ENCODE measurements around the gene ARID1B. TPM values are rescaled to one million over a fixed set of nuclear protein-coding genes. Genes with fewer than 3 reads are reported as not detected.

The ARID1B gene
- total and polyA plus RNA-seq, 12 donors, result 11.2 to 63.2 (median 52.2) TPM

GRCh38 chr6:156880913-156881312, 103.7 kb downstream of the ARID1B start:
- intact Hi-C loops (cut with DNase I), result loop anchor here in 3 of 10 donors (10.0 kb wide), 3 partner anchors 54 to 304 kb away; no protein-coding TSS in a partner anchor
- no peak overlapping the region for H3K27ac ChIP-seq
- ATAC-seq (no peak), DNase-seq (no peak)
- no peaks in the 10 kb centered on the region for H3K9me3 ChIP-seq
- H3K4me1 ChIP-seq, result peaks cover 2 to 99% (median 69%) of the 10 kb centered on the region in 9 donors
- H3K4me3 ChIP-seq, result no peak overlapping the region
- TF ChIP-seq CTCF (IDR thresholded peaks at IDR 0.05), result no peak
- WGBS, 2 donors, result 43 to 57% methylated on average over 3 of the region's 3 CpGs
- H3K27me3 ChIP-seq, result no peaks in the 10 kb centered on the region
- H3K36me3 ChIP-seq, result no peaks in the 10 kb centered on the region

- Histone ChIP-seq H3K4me1 (peaks cover 2 to 99% (median 79%) of the 10 kb centered on the region in 9 donors), H3K9me3 (no peaks in the 10 kb centered on the region), H3K27ac (peak overlapping the region in 1 of 10 donors; percentile 28), H3K36me3 (no peaks in the 10 kb centered on the region), H3K4me3 (no peak overlapping the region), H3K27me3 (no peaks in the 10 kb centered on the region)
- ATAC-seq (peak in 2 of 8 donors; percentile 30 to 32), DNase-seq (no peak)
- intact Hi-C loops (cut with DNase I), result loop anchor here in 3 of 10 donors (10.0 kb wide), 3 partner anchors 53 to 303 kb away; no protein-coding TSS in a partner anchor
- TF ChIP-seq CTCF (IDR thresholded peaks at IDR 0.05), result no peak
- 76% methylated on average over 10 of the region's 10 CpGs for WGBS, 2 donors
Measured at GRCh38 chr6:156881687-156882629, 104.8 kb downstream of the ARID1B start.

- intact Hi-C loops (cut with DNase I), result loop anchor here in 3 of 10 donors (10.0 kb wide), 3 partner anchors 51 to 301 kb away; no protein-coding TSS in a partner anchor
- Histone ChIP-seq H3K4me1 (peaks cover 4 to 100% (median 79%) of the 10 kb centered on the region in 9 donors), H3K4me3 (no peak overlapping the region), H3K36me3 (no peaks in the 10 kb centered on the region), H3K9me3 (no peaks in the 10 kb centered on the region), H3K27ac (no peak overlapping the region), H3K27me3 (no peaks in the 10 kb centered on the region)
- ATAC-seq, result peak in 1 of 8 donors; percentile 22
- no peak for TF ChIP-seq CTCF (IDR thresholded peaks at IDR 0.05)
- WGBS, 2 donors, result 59% methylated on average over 14 of the region's 14 CpGs
- no peak for DNase-seq
Measured at GRCh38 chr6:156883497-156884252, 106.5 kb downstream of the ARID1B start.

- ATAC-seq (no peak), DNase-seq (no peak)
- Histone ChIP-seq H3K4me1 (peaks cover 4 to 100% (median 80%) of the 10 kb centered on the region in 9 donors), H3K4me3 (no peak overlapping the region), H3K27ac (no peak overlapping the region), H3K36me3 (no peaks in the 10 kb centered on the region), H3K27me3 (no peaks in the 10 kb centered on the region), H3K9me3 (no peaks in the 10 kb centered on the region)
- TF ChIP-seq CTCF (IDR thresholded peaks at IDR 0.05), result no peak
- 86 to 92% methylated on average over 4 of the region's 4 CpGs for WGBS, 2 donors
- intact Hi-C loops (cut with DNase I), result loop anchor here in 3 of 10 donors (10.0 kb wide), 3 partner anchors 50 to 300 kb away; no protein-coding TSS in a partner anchor
Measured at GRCh38 chr6:156884306-156884705, 107.1 kb downstream of the ARID1B start.

All from heart right ventricle (tissue), 16 donors.